HFF-Myc (cell line): Measurements from ENCODE around the gene TACSTD2.
"Not testable (repeated sequence)": the region's sequence is repeated elsewhere in the genome, so short reads cannot be mapped to it uniquely, and the experiment has no call there.

Experiments used
- DNase-seq: peaks from one replicate; pipeline ENCODE4 v3.0.0-alpha.2; 2011; ENCODE audit warnings: low read depth; ENCODE audit errors: extremely low read depth
- H3K4me3 ChIP-seq: replicated peaks from 2 replicates; pipeline ENCODE4 v1.5.1; 2011; ENCODE audit warnings: low read depth, mild to moderate bottlenecking, control low read depth, low read length
- TF ChIP-seq, protein P1 (sequence below): IDR thresholded peaks from 2 replicates; pipeline ENCODE4 v1.5.1; 2012; ENCODE audit warnings: mild to moderate bottlenecking, low read depth, low read length, control low read depth; ENCODE audit errors: missing control alignments

The TACSTD2 gene

DNA sequence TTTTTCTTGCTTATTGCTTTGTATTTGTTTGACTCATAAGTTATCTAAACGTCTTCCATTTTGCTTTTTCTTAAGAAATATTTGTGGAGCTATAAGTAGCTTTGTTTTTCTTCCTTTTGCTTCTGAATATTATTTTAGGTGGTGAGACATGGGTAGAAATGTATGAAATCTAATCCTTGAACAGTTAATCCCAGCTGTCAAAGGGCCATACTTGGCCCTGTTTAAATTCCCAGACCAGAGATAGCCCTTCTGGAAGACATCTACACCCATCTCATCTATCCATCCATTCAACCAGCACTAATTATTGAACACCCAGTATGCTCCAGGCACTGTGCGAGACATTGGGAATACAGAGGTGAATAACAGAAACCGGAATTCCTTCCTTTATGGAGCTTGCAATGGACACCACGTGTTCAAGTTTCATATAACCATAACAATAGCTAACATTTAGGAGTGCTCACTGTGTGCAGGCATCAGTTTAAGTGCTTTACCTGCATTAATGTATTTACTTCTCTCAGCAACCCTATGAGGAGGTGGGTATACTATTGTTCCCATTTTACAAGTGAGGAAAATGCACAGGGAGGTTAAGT is 8.7 kb downstream of the TACSTD2 start:
- TF ChIP-seq, protein P1, sequence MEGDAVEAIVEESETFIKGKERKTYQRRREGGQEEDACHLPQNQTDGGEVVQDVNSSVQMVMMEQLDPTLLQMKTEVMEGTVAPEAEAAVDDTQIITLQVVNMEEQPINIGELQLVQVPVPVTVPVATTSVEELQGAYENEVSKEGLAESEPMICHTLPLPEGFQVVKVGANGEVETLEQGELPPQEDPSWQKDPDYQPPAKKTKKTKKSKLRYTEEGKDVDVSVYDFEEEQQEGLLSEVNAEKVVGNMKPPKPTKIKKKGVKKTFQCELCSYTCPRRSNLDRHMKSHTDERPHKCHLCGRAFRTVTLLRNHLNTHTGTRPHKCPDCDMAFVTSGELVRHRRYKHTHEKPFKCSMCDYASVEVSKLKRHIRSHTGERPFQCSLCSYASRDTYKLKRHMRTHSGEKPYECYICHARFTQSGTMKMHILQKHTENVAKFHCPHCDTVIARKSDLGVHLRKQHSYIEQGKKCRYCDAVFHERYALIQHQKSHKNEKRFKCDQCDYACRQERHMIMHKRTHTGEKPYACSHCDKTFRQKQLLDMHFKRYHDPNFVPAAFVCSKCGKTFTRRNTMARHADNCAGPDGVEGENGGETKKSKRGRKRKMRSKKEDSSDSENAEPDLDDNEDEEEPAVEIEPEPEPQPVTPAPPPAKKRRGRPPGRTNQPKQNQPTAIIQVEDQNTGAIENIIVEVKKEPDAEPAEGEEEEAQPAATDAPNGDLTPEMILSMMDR: no peak

DNA sequence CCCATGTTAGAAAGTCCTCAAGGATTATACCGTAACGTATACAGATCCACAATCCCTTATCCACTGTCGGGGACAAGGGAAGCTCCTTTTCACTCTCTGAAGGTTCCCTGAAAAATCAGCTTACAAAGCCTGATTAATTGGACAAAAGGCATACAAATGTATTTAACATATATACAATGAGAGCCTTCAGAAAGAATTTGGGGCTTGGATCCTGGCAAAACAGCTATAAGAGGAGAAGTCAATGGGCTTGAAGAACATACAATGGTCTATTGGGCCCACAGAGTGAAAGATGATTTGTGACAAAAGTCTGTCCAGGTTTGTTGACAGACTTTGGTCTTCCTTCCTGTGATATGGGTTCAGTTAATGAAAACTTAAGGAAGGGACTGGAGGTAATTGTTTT is 10.7 kb downstream of the TACSTD2 start:
- DNase-seq: no peak
- TF ChIP-seq, protein P1: no peak
- no peak overlapping the region for H3K4me3 ChIP-seq

More for the DNA sequence above, 8.7 kb downstream of the TACSTD2 start:
- no peak for DNase-seq
- H3K4me3 ChIP-seq: no peak overlapping the region

- H3K4me3 ChIP-seq, DNase-seq: not testable (repeated sequence)
These were observed 13.3 kb downstream of the TACSTD2 start for GRCh38 chr1:58563715-58564114.

GRCh38 chr1:58561633-58562032 is 15.4 kb downstream of the TACSTD2 start:
- no peak overlapping the region for H3K4me3 ChIP-seq
- DNase-seq: no peak
- TF ChIP-seq, protein P1: no peak

DNA sequence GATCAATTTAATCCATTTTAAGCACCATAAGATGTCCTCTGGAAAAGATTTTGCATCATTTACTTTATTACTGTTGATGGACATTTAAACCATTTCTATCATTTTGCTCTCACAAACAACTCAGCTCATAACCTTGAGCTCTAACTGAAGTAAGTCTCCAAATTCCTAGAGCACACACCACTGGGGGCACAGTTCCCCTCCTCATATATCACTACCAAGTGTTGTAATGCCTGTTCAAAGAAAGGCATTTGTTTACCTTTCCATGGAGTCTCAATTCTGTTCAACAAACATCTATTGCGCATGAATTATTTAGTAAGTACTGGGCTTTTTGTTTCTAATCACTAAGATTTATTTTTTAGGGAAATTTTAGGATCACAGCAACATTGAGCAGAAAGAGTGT is 21.7 kb downstream of the TACSTD2 start:
- no peak overlapping the region for H3K4me3 ChIP-seq
- TF ChIP-seq, protein P1: no peak
- no peak for DNase-seq

GRCh38 chr1:58551186-58552140 is 25.6 kb downstream of the TACSTD2 start:
- no peak for DNase-seq
- no peak overlapping the region for H3K4me3 ChIP-seq
- TF ChIP-seq, protein P1: no peak

- not testable (repeated sequence) for H3K4me3 ChIP-seq, DNase-seq
These were observed 27.8 kb downstream of the TACSTD2 start for GRCh38 chr1:58549291-58549690.
